Posterior vena cava (tissue), 2 donors: ENCODE results near the gene ARID3A. TPM values are rescaled to one million over a fixed set of nuclear protein-coding genes. Genes with fewer than 3 reads are reported as not detected.
"Not testable (repeated sequence)": the region's sequence is repeated elsewhere in the genome, so short reads cannot be mapped to it uniquely, and the experiment has no call there.

Experiments used
- DNase-seq: peaks from one replicate; pipeline ENCODE4 v3.0.0-alpha.2; 2020; ENCODE audit warnings: low spot score
- intact Hi-C, 2 donors: fragments of 100-400 bp; cut with DNase I; formaldehyde crosslinking; loops; one replicate each; pipeline versions ENCODE4 v1.14.1 to v1.14.2; 2022 to 2023
- total RNA-seq, 2 donors: library from RNA; stranded (reverse); fragmentation: NEBNext Ultra II Directional; extraction: Animal tissue kit (Norgen Biotek cat#: 25700); gene quantifications; one replicate each; pipeline ENCODE4 v1.2.1, GENCODE V29; 2021
- donor health status: DM: yes; HTN: yes; CAD: no.
- donor health status: DM: yes; HTN: yes; CAD: no.

ARID3A gene
- total RNA-seq, 2 donors from 2014 or later: 6.3 to 10.0 TPM

DNA sequence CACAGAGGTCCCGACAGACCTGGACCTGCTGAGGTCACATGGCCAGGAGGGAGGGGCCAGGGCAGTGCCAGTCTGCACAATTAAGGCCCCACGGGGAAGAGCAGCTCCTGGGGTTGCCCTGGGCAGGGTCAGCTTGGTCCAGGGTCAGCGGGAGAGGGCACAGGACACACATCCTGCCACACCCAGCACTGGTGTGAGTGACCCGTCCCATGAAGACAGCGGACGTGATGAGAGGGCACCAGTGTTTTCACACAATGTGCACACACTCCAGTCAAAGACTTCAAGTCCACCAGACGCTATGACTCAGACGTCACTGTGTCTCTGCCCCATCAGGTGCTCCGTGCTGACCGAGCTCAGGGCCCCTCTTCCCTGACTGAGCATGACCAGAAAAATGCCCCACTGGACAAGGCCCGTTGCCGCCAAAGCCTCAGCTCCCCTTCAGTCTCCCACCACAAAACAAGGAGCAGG is 90.8 kb downstream of the ARID3A start:
- intact Hi-C loops: loop anchor here in 1 of 2 donors (10.0 kb wide), 1 partner anchor 168 kb away; no protein-coding TSS in a partner anchor
- DNase-seq: no peak

DNA sequence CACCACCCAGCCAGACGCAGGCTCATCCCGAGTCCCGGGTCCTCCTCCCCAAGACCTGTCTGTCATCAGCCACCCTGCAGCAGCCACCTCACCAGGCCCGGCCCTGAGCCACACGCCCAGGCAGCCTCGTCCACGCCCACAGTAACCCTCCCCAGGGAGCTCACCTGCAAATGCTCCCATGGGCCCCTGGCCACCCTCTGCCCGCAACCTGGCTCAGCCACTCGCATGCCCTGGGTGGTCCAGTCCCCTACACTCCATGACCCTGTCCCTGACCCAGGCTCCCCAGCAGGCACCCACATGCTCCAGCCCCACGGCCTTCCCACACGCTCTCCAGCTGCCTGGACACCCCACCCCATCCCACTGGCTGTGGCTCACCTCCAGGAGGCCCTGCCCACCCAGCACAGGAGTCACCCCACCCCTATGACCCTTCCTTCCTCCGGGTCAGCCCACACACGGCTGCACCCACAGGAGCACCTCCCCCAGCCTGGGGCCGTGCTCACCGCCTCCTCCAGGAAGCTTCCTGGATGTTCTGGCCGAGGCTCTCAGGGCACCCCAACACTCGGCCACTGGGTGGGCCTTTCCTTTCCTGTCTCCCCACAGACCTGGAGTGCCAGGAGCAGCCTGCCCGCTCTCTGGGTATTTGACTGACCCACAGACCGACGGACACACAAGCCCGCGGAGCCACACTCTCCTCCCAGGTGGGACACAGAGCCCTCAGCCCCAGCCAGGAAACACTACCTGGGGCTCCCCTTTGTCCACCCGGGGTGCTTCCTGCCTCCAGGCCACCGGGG is 91.5 kb downstream of the ARID3A start:
- no peak for DNase-seq
- intact Hi-C loops: loop anchor here in 1 of 2 donors (10.0 kb wide), 1 partner anchor 167 kb away; no protein-coding TSS in a partner anchor

DNA sequence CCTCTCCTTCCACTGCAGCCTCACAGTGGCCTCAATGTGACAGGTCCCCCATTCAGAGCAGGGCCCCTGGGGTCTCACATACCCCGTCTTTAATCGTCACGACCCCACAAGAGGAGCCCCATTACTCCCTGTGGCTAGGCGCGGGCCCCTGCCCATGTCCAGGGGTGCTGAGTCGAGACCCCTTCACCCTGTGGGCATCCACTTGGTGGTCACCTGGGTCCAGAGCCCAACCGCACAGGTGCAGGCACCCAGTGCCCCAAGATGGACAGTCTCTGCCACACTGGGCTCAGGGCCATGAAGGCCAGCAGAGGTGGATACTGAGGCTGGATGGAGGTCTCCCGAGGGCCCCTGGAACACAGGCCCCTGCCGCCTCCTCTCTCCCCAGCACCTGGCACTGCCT is 92.1 kb downstream of the ARID3A start:
- intact Hi-C loops: loop anchor here in 1 of 2 donors (10.0 kb wide), 1 partner anchor 167 kb away; no protein-coding TSS in a partner anchor
- DNase-seq: no peak

DNA sequence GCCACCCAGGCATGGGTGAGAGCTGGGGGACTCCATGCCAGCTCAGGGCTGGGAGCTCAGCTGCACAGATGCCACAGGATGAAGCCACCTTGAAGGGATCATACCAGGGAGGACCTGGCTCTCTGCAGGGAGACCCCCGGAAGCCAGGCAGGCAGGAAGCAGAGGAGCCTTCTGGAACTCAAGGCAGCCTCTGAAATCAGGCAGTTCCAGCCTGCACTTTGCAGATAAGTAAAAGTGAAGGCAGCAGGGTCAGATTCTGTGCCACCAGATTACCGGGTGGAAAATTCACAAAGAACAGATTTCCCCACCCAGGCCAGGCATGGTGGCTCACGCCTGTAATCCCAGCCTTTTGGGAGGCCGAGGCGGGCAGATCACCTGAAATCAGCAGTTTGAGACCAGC is 92.6 kb downstream of the ARID3A start:
- intact Hi-C loops: loop anchor here in 1 of 2 donors (10.0 kb wide), 1 partner anchor 166 kb away; no protein-coding TSS in a partner anchor
- DNase-seq: no peak

DNA sequence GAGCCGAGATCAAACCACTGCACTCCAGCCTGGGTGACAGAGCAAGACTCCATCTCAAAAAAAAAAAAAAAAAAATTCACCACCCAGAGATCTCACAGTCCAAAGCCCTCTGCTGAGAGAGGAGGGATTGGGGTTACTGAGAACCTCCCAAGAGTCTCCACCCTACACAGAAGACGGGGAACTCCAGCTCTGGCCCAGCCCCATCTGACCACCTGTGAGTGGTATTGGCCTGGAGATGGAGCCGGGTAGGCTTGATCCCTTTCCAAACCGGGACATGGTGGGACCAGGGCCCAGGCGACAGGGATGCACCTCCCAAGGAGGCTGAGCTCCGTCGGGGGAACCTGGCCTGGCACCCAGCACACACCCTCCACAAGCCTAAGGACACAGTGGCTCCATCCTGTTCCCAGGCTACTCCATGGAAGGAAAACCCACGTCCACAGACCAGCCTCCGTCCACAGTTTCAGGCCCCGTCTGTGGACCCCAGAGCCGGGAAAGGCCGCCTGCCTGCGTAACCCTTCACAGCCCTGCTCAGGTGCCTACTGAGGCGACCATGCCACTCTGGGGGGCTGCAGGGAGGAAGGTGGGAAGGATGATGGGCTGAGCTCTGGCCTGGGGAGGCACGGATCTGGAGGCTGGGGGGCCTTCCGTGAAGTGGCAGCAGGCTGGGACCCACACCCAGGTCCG is 93.2 kb downstream of the ARID3A start:
- intact Hi-C loops: loop anchor here in 1 of 2 donors (10.0 kb wide), 1 partner anchor 166 kb away; no protein-coding TSS in a partner anchor
- DNase-seq: no peak

DNA sequence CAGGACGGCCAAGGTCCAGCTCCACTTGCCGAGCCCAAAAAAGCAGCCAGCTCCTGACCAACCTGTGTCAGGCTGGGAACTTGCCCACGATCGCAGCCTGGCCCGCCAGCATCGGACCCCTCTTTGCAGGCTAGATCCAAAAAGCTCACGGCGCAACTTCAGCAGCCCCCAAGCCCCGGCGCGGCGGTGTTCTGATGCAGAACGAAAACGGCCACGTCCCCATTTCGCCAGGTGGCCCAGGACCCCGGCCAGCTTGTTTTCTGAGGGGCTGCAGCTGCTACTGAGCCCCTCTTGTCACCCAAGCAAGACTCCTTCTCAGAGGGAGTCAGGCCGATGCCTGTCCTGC is 93.8 kb downstream of the ARID3A start:
- intact Hi-C loops: loop anchor here in 1 of 2 donors (10.0 kb wide), 1 partner anchor 165 kb away; no protein-coding TSS in a partner anchor

DNA sequence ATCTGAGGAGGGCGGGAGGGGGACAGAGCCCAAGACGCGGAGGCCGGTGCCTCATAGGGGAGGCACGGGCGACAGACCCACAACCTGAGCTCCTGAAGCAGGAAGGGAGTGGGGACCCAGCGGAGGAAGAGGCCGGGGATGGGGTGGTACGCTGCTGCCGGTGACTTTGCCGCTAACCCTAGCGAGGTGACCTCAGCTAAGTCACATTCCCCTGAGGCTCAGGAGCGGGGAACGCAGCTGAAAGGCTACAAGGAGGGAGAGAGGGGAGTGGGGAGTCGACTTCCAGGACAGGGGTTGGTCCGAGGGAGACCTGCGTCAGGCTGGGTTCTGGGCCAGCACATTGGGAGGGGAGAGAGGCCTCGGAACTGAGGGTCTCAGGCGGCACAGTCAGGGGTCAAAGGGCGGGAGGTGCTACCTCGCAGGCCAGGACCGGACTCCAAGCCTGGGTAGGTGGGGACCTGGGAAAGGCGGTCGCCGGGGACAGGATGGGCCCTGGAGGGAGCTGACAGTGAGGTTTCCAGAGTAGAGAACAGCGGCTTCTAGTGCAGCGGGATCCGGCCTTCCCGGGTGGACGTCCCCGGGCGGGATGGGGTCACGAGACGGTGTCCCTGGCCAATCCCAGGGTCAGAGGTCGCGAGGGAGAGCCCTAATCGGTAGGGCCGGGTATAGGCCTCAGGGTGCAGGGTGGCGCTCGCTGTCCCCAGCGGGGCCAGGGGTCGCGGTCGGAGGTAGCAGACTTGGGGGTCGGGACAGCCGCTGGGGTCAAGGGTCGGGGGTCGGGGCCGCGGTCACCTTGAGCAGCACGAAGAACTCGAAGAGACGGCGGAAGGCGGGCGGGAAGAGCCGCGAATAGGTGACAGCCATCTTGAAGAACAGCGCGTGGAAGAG is 94.4 kb downstream of the ARID3A start:
- no peak for DNase-seq
- intact Hi-C loops: loop anchor here in 1 of 2 donors (5.0 to 10.0 kb wide), 2 partner anchors 82 to 165 kb away; partner anchors contain the start of gene GPX4

More for the DNA sequence above, 93.8 kb downstream of the ARID3A start:
- DNase-seq: no peak

DNA sequence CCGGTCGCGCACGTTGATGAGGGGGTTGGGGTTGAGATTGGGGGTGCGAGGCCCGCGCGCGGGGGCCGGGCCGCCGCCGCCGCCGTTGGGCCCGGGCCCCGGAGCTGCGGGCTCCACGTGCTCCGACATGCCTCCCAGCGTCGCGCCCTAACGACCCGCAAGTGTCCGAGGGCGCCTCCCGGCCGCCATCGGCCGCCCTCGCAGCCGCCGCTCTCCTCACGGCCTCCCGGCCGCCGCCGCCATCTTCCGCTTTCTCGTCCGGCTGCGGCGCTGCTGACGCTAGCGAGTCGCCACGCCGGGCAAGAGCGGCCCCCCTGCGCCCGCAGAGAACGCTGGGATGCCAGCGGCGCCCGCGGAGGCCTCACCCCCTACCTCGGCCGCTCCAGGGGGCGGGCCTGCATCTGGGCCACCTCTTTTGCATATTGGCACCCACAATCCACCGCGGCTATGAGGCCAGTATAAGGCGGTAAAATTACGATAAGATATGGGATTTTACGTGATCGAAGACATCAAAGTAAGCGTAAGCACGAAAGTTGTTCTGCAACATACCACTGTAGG is 95.1 kb downstream of the ARID3A start, which contains the start of gene TMEM259:
Gene TMEM259, minus strand, starts transcription at position 256 of the 558 bp plus-strand sequence. Its CDS starts 127 bp downstream, at position 129.
- intact Hi-C loops: loop anchor here in 1 of 2 donors (5.0 kb wide), 1 partner anchor 81 kb away; the partner anchor contains the start of gene GPX4
- DNase-seq: peak; percentile 99

DNA sequence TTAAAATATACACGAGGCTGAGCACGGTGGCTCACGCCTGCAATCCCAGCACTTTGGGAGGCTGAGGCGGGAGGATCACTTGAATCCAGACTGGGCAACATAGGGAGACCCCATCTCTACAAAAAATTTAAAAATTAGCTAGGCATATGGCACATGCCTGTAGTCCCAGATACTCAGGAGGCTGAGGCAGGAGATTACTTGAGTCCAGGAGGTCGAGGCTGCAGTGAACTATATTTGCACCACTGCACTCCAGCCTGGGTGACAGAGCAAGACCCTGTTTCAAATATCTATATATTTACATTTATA is 98.0 kb downstream of the ARID3A start:
- not testable (repeated sequence) for DNase-seq
- intact Hi-C loops: loop anchor here in 1 of 2 donors (5.0 kb wide), 1 partner anchor 78 kb away; the partner anchor contains the start of gene GPX4

DNA sequence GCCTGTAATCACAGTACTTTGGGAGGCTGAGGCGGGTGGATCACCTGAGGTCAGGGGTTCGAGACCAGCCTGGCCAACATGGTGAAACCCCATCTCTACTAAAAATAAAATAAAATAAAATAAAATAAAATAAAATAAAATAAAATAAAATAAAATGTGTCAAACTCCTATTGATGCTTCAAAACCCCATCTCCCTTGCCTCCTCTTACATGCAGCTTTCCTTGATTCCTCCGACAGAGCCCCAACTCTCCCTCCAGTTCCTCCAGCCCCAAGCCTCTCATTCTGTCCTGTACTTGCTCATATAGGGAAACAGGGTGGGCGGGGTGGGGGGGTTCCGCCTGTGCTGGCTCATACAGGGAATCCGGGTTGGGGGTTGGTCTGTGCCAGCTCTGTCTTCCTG is 99.2 kb downstream of the ARID3A start:
- intact Hi-C loops, DNase-seq: not testable (repeated sequence)

Other genes with a start within 250 kb of the ARID3A start
- gene FSTL3, start 249.6 kb upstream of the ARID3A start, total RNA-seq: 100 to 1,000 TPM; 234 to 270 TPM
- not detected for gene PRSS57, start 230.6 kb upstream of the ARID3A start, total RNA-seq
- 100 to 1,000 TPM in 1 of 2 donors, 10 to 100 TPM in 1; 89.6 to 128 TPM for gene PALM, start 217.1 kb upstream of the ARID3A start, total RNA-seq
- gene MISP, start 174.9 kb upstream of the ARID3A start, total RNA-seq: under 1 TPM in 1 of 2 donors, not detected in 1; 0.14 TPM
- gene PTBP1, start 128.6 kb upstream of the ARID3A start, total RNA-seq: 100 to 1,000 TPM; 151 to 168 TPM
- not detected for gene PLPPR3, start 104.1 kb upstream of the ARID3A start, total RNA-seq
- gene AZU1, start 98.2 kb upstream of the ARID3A start, total RNA-seq: under 1 TPM in 1 of 2 donors, not detected in 1; 0.29 TPM
- gene PRTN3, start 85.0 kb upstream of the ARID3A start, total RNA-seq: under 1 TPM in 1 of 2 donors, not detected in 1; 0.38 TPM
- gene ELANE, start 73.7 kb upstream of the ARID3A start, total RNA-seq: 1 to 10 TPM in 1 of 2 donors, under 1 TPM in 1; 0.33 to 2.2 TPM
- gene CFD, start 66.4 kb upstream of the ARID3A start, total RNA-seq: 100 to 1,000 TPM; 122 to 297 TPM
- gene MED16, start 32.8 kb upstream of the ARID3A start, total RNA-seq: 10 to 100 TPM; 29.4 to 33.6 TPM
- gene RNU6-9, start 32.6 kb upstream of the ARID3A start, total RNA-seq: not detected
- gene R3HDM4, start 12.8 kb upstream of the ARID3A start, total RNA-seq: 10 to 100 TPM; 36.2 to 41.5 TPM
- not detected for gene KISS1R, start 8.7 kb upstream of the ARID3A start, total RNA-seq
- 10 to 100 TPM; 13.4 to 17.2 TPM for gene WDR18, start 58.3 kb downstream of the ARID3A start, total RNA-seq
- under 1 TPM in 1 of 2 donors, not detected in 1; 0.05 TPM for gene GRIN3B, start 74.4 kb downstream of the ARID3A start, total RNA-seq
- 10 to 100 TPM; 96.5 to 99.8 TPM for gene TMEM259, start 95.1 kb downstream of the ARID3A start, total RNA-seq
- not detected for gene RNU6-2, start 95.5 kb downstream of the ARID3A start, total RNA-seq
- gene CNN2, start 100.6 kb downstream of the ARID3A start, total RNA-seq: 100 to 1,000 TPM in 1 of 2 donors, 10 to 100 TPM in 1; 94.7 to 136 TPM
- 1 to 10 TPM; 4.0 to 4.4 TPM for gene ABCA7, start 114.1 kb downstream of the ARID3A start, total RNA-seq
- 10 to 100 TPM in 1 of 2 donors, 1 to 10 TPM in 1; 10.0 to 26.8 TPM for gene ARHGAP45, start 141.1 kb downstream of the ARID3A start, total RNA-seq
- 100 to 1,000 TPM in 1 of 2 donors, 10 to 100 TPM in 1; 89.9 to 105 TPM for gene POLR2E, start 169.3 kb downstream of the ARID3A start, total RNA-seq
- 100 to 1,000 TPM; 176 to 193 TPM for gene GPX4, start 178.0 kb downstream of the ARID3A start, total RNA-seq
- gene SBNO2, start 248.2 kb downstream of the ARID3A start, total RNA-seq: 10 to 100 TPM; 63.5 to 71.0 TPM